HepG2 (cell line): Measurements from ENCODE around the gene SHC1. TPM values are rescaled to one million over a fixed set of nuclear protein-coding genes. Genes with fewer than 3 reads are reported as not detected.

Experiments used
- CBFB ChIP-seq: sonication (generic); formaldehyde crosslinking; IDR thresholded peaks from 2 replicates; pipeline ENCODE4 v1.4.0; 2020; ENCODE audit warnings: missing genetic modification reagents
- EZH2 ChIP-seq: conservative IDR thresholded peaks from 2 replicates; pipeline ENCODE4 v1.6.1; 2012; ENCODE audit warnings: mild to moderate bottlenecking, low read depth, low read length, moderate library complexity
- FOXM1 ChIP-seq: sonication (generic); formaldehyde crosslinking; IDR thresholded peaks from 2 replicates; pipeline ENCODE4 v1.5.0; 2020; ENCODE audit warnings: missing genetic modification reagents
- HOXA9 ChIP-seq: sonication (generic); formaldehyde crosslinking; IDR thresholded peaks from 2 replicates; pipeline ENCODE4 v1.8.1; 2022; ENCODE audit warnings: missing genetic modification reagents, mild to moderate bottlenecking, moderate library complexity, borderline replicate concordance
- KLF12 ChIP-seq: sonication (generic); formaldehyde crosslinking; IDR thresholded peaks from 2 replicates; pipeline ENCODE4 v1.4.0; 2020; ENCODE audit warnings: missing genetic modification reagents, borderline replicate concordance
- NFYC ChIP-seq: IDR thresholded peaks from 2 replicates; pipeline ENCODE4 v1.6.1; 2016; ENCODE audit warnings: missing genetic modification reagents, missing compliant biosample characterization
- RELA ChIP-seq: sonication (generic); formaldehyde crosslinking; IDR thresholded peaks from 2 replicates; pipeline ENCODE4 v1.4.0; 2020; ENCODE audit warnings: missing genetic modification reagents
- SALL1 ChIP-seq: sonication (generic); formaldehyde crosslinking; IDR thresholded peaks from 2 replicates; pipeline ENCODE4 v1.8.0; 2022; ENCODE audit warnings: mild to moderate bottlenecking, missing genetic modification reagents
- SMARCE1 ChIP-seq: fragments of 450-650 bp; IDR thresholded peaks from 2 replicates; pipeline ENCODE4 v1.6.1; 2017; ENCODE audit warnings: borderline replicate concordance
- SNAPC2 ChIP-seq: sonication (generic); formaldehyde crosslinking; IDR thresholded peaks from 2 replicates; pipeline ENCODE4 v1.8.1; 2022; ENCODE audit warnings: mild to moderate bottlenecking, missing genetic modification reagents
- SOX6 ChIP-seq, 2 experiments: fragments of 450-650 bp in 1 of 2; sonication (generic) in 1 of 2; formaldehyde crosslinking in 1 of 2; IDR thresholded peaks; 2 replicates each; pipeline versions ENCODE4 v1.4.0 to v1.6.1; 2017 to 2020; ENCODE audit warnings: antibody characterized with exemption in 1 of 2, mild to moderate bottlenecking in 1 of 2, missing genetic modification reagents in 1 of 2
- SRSF9 ChIP-seq: fragments of 200-400 bp; formaldehyde crosslinking; IDR thresholded peaks from 2 replicates; pipeline ENCODE4 v1.6.1; 2018; ENCODE audit warnings: borderline replicate concordance, mild to moderate bottlenecking, low read depth, low read length; ENCODE audit not compliant: insufficient read depth, poor library complexity, severe bottlenecking
- TAF15 ChIP-seq: fragments of 200-400 bp; formaldehyde crosslinking; IDR thresholded peaks from one replicate; pipeline ENCODE4 v1.6.1; 2018; ENCODE audit warnings: mild to moderate bottlenecking, low read depth, low read length; ENCODE audit not compliant: poor library complexity, severe bottlenecking
- TBP ChIP-seq: sonication (generic); formaldehyde crosslinking; IDR thresholded peaks from 2 replicates; pipeline ENCODE4 v1.5.0; 2020; ENCODE audit warnings: missing genetic modification reagents
- TCF12 ChIP-seq, 2 experiments: fragments of 450-650 bp in 1 of 2; sonication (generic) in 1 of 2; formaldehyde crosslinking in 1 of 2; IDR thresholded peaks; 2 replicates each; pipeline versions ENCODE4 v1.6.1 to v1.8.0; 2017 to 2022; ENCODE audit warnings: antibody characterized with exemption in 1 of 2, mild to moderate bottlenecking in 1 of 2, missing genetic modification reagents in 1 of 2, moderate library complexity in 1 of 2
- TEAD3 ChIP-seq: optimal IDR thresholded peaks from 2 replicates; pipeline ENCODE3; 2016; ENCODE audit warnings: borderline replicate concordance
- ZFP36L2 ChIP-seq: sonication (generic); formaldehyde crosslinking; IDR thresholded peaks from 2 replicates; pipeline ENCODE4 v1.4.0; 2020; ENCODE audit warnings: missing genetic modification reagents
- ZNF234 ChIP-seq: sonication (generic); formaldehyde crosslinking; conservative IDR thresholded peaks from 2 replicates; pipeline ENCODE4 v1.5.1; 2020; ENCODE audit warnings: mild to moderate bottlenecking, missing genetic modification reagents
- ZNF501 ChIP-seq: sonication (generic); formaldehyde crosslinking; IDR thresholded peaks from 2 replicates; pipeline ENCODE4 v1.5.1; 2020; ENCODE audit warnings: mild to moderate bottlenecking, moderate library complexity, missing genetic modification reagents
- ZNF629 ChIP-seq: sonication (generic); formaldehyde crosslinking; conservative IDR thresholded peaks from 2 replicates; pipeline ENCODE4 v1.5.0; 2020; ENCODE audit warnings: missing genetic modification reagents
- polyA plus RNA-seq, 8 experiments: library from polyadenylated mRNA; depleted of rRNA in 3 of 8; stranded (reverse) in 7 of 8; unstranded in 1 of 8; fragments of >200 nt; fragmentation: Illumina TruSeq in 4 of 8; extraction: Trizol in 4 of 8; gene quantifications; 2 replicates each; pipeline versions ENCODE4 v1.2.1 to v1.2.3, GENCODE V29; 2011 to 2016; ENCODE audit warnings: low read depth in 4 of 8, missing spikeins in 1 of 8, mixed read lengths in 1 of 8; ENCODE audit not compliant: insufficient read depth in 1 of 8
- total RNA-seq, 5 experiments: library from RNA; depleted of rRNA; stranded (reverse); fragments of >200 nt; fragmentation: Illumina TruSeq; extraction: Trizol; gene quantifications; 2 replicates each; pipeline ENCODE4 v1.2.3, GENCODE V29; 2016; ENCODE audit warnings: low read depth in 1 of 5
- TF ChIP-seq, protein P1 (sequence below): sonication (generic); formaldehyde crosslinking; conservative IDR thresholded peaks from 2 replicates; pipeline ENCODE4 v1.4.0; 2020; ENCODE audit warnings: missing genetic modification reagents
- TF ChIP-seq, protein P2 (sequence below): fragments of 450-650 bp; IDR thresholded peaks from 2 replicates; pipeline ENCODE4 v1.6.1; 2016
- TF ChIP-seq, protein P3 (sequence below): sonication (generic); formaldehyde crosslinking; IDR thresholded peaks from 2 replicates; pipeline ENCODE4 v1.8.0; 2022; ENCODE audit warnings: missing genetic modification reagents, low read depth, mild to moderate bottlenecking, borderline replicate concordance
- TF ChIP-seq, protein P4 (sequence below): sonication (generic); formaldehyde crosslinking; conservative IDR thresholded peaks from 2 replicates; pipeline ENCODE4 v1.5.0; 2020; ENCODE audit warnings: missing genetic modification reagents
- TF ChIP-seq, protein P5 (sequence below): sonication (generic); formaldehyde crosslinking; IDR thresholded peaks from 2 replicates; pipeline ENCODE4 v1.4.0; 2020; ENCODE audit warnings: mild to moderate bottlenecking, missing genetic modification reagents

The SHC1 gene
- total and polyA plus RNA-seq, 2 of the 13 experiments (the other 11 are each of a cell fraction or from before 2014, with no cell fraction given), result 52.0 to 137 TPM

DNA sequence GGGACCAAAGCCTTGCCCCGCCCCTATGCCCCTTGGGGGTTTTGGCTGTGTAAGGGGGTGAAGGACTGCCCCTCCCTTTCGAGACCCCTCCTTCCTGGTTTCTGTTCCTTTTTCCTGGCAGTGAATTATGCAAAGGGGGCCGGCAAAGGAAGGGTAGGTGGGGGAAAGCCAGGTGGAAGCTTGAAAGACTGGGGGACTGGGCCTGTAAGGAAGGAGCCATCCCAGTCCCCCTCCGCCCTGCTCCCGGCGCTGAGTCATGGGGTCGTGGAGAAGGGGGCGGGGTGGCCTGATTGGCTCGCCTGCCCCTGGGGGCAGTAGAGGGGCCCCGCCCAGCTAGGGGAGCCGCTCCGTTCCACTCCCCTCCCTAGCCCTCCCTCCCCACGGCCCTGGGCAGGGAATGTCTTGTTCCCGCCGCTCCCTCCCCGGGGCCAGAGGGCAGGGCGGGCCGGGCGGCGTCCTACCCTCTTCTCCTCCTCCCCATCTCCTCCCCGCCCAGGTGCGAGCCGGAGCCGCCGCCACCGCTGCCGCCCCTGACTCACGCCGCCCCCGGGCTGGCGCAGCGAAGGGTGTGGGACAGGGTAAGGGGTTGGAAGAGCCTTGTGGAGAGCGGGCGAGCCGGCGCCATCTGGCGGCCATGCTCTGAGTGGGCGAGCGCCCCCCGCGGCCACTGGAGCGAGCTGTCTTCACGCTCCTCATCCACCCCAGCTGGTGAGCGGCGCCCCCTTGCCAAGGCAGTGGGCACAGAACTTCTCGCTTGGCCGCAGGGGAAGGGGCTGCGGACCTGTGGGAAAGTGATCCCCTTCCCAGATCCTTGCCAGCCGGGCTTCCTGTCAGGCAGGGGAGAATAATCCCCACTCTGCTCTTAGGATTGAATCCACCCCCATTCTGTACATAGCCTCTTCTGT lies 46.7 kb upstream of the SHC1 start (continued):
- TF ChIP-seq, protein P1, sequence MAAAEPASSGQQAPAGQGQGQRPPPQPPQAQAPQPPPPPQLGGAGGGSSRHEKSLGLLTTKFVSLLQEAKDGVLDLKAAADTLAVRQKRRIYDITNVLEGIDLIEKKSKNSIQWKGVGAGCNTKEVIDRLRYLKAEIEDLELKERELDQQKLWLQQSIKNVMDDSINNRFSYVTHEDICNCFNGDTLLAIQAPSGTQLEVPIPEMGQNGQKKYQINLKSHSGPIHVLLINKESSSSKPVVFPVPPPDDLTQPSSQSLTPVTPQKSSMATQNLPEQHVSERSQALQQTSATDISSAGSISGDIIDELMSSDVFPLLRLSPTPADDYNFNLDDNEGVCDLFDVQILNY (CRISPR knock-in tag), result peak; percentile 49; the same call in 1 of the 2 replicates
- TF ChIP-seq HOXA9 (CRISPR knock-in tag) (no peak), EZH2 (no peak), TEAD3 (CRISPR knock-in tag) (peak; percentile 80), ZNF501 (peak; percentile 80), ZNF629 (CRISPR knock-in tag) (no peak), SMARCE1 (no peak), CBFB (CRISPR knock-in tag) (peak; percentile 83; the same call in 1 of the 2 replicates), SALL1 (CRISPR knock-in tag) (peak; percentile 84), SOX6 (IDR thresholded peaks at IDR 0.05) (no peak), SOX6 (CRISPR knock-in tag; IDR thresholded peaks at IDR 0.05) (peak; percentile 84), FOXM1 (CRISPR knock-in tag) (no peak), ZFP36L2 (CRISPR knock-in tag) (no peak), NFYC (CRISPR knock-in tag) (peak; percentile 49), SRSF9 (no peak), TAF15 (peak; percentile 36), TBP (CRISPR knock-in tag) (no peak), ZNF234 (CRISPR knock-in tag) (no peak), RELA (CRISPR knock-in tag) (0 out of 2 replicates have a peak, but pooled peaks have one; percentile 53), TCF12 (IDR thresholded peaks at IDR 0.05) (no peak), TCF12 (CRISPR knock-in tag; IDR thresholded peaks at IDR 0.05) (peak; percentile 79; the same call in 1 of the 2 replicates), SNAPC2 (CRISPR knock-in tag) (no peak), KLF12 (peak; percentile 94; the same call in 1 of the 2 replicates)
- TF ChIP-seq, protein P2, sequence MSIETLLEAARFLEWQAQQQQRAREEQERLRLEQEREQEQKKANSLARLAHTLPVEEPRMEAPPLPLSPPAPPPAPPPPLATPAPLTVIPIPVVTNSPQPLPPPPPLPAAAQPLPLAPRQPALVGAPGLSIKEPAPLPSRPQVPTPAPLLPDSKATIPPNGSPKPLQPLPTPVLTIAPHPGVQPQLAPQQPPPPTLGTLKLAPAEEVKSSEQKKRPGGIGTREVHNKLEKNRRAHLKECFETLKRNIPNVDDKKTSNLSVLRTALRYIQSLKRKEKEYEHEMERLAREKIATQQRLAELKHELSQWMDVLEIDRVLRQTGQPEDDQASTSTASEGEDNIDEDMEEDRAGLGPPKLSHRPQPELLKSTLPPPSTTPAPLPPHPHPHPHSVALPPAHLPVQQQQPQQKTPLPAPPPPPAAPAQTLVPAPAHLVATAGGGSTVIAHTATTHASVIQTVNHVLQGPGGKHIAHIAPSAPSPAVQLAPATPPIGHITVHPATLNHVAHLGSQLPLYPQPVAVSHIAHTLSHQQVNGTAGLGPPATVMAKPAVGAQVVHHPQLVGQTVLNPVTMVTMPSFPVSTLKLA, result no peak
- TF ChIP-seq, protein P3, sequence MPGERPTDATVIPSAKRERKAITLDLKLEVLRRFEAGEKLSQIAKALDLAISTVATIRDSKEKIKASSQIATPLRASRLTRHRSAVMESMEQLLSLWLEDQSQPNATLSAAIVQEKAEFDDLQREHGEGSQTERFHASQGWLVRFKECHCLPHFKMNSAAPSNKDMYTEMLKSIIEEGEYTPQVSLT (CRISPR knock-in tag), result no peak
- TF ChIP-seq, protein P4, sequence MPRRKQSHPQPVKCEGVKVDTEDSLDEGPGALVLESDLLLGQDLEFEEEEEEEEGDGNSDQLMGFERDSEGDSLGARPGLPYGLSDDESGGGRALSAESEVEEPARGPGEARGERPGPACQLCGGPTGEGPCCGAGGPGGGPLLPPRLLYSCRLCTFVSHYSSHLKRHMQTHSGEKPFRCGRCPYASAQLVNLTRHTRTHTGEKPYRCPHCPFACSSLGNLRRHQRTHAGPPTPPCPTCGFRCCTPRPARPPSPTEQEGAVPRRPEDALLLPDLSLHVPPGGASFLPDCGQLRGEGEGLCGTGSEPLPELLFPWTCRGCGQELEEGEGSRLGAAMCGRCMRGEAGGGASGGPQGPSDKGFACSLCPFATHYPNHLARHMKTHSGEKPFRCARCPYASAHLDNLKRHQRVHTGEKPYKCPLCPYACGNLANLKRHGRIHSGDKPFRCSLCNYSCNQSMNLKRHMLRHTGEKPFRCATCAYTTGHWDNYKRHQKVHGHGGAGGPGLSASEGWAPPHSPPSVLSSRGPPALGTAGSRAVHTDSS (CRISPR knock-in tag), result no peak
- TF ChIP-seq, protein P5, sequence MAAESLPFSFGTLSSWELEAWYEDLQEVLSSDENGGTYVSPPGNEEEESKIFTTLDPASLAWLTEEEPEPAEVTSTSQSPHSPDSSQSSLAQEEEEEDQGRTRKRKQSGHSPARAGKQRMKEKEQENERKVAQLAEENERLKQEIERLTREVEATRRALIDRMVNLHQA (CRISPR knock-in tag), result no peak
